Memory B cell (primary cell): ENCODE measurements around the gene TMED7.
"Not testable (repeated sequence)": the region's sequence is repeated elsewhere in the genome, so short reads cannot be mapped to it uniquely, and the experiment has no call there.

Experiments
- ATAC-seq: fragments of 150-1000 bp; cut with Tn5 transposase; 2 replicates; pipeline ENCODE4 v1.10.0; 2021; ENCODE audit warnings: low read depth, mild to moderate bottlenecking, moderate library complexity
- DNase-seq, 2 donors: peaks; one replicate each; pipeline ENCODE4 v3.0.0; 2022; ENCODE audit warnings: low spot score in 2 of 2
- H3K27ac Mint-ChIP-seq: one replicate; pipeline ENCODE4 v1.8.0; 2022; ENCODE audit warnings: mild to moderate bottlenecking, moderate library complexity, mixed read lengths
- H3K27me3 Mint-ChIP-seq: one replicate; pipeline ENCODE4 v1.8.0; 2022; ENCODE audit warnings: mixed read lengths
- H3K36me3 Mint-ChIP-seq: one replicate; pipeline ENCODE4 v1.8.0; 2022; ENCODE audit warnings: mild to moderate bottlenecking, mixed read lengths
- H3K4me1 Mint-ChIP-seq: one replicate; pipeline ENCODE4 v1.8.0; 2022; ENCODE audit warnings: mixed read lengths
- H3K4me3 Mint-ChIP-seq: one replicate; pipeline ENCODE4 v1.8.0; 2022; ENCODE audit warnings: mild to moderate bottlenecking, moderate library complexity, mixed read lengths
- H3K9me3 Mint-ChIP-seq: one replicate; pipeline ENCODE4 v1.8.0; 2022; ENCODE audit warnings: mixed read lengths

Gene TMED7

GRCh38 chr5:115625579-115626444, at the start of gene TMED7:
Gene TMED7 (minus strand): TSS chr5:115626036. CDS start chr5:115625792, 244 bp downstream.
- Mint-ChIP-seq H3K4me1 (peaks cover 12% of the 10 kb centered on the region), H3K36me3 (peaks cover 2% of the 10 kb centered on the region), H3K9me3 (no peaks in the 10 kb centered on the region), H3K27me3 (no peaks in the 10 kb centered on the region), H3K27ac (no peak within 1 kb of the TSS), H3K4me3 (no peak within 1 kb of the TSS)
- peak; percentile 88 for ATAC-seq
- peak; percentile 96 to 99 for DNase-seq

GRCh38 chr5:115674782-115675181, 48.9 kb upstream of the TMED7 start:
- not testable (repeated sequence) for H3K36me3 Mint-ChIP-seq, ATAC-seq, H3K9me3 Mint-ChIP-seq, DNase-seq, H3K27ac Mint-ChIP-seq, H3K4me3 Mint-ChIP-seq, H3K4me1 Mint-ChIP-seq, H3K27me3 Mint-ChIP-seq

- H3K9me3 Mint-ChIP-seq = peaks cover 4% of the 10 kb centered on the region
- DNase-seq (no peak), ATAC-seq (no peak)
- H3K4me1 Mint-ChIP-seq = no peaks in the 10 kb centered on the region
- peaks cover 3% of the 10 kb centered on the region for H3K27me3 Mint-ChIP-seq
- H3K36me3 Mint-ChIP-seq = no peaks in the 10 kb centered on the region
- H3K4me3 Mint-ChIP-seq = no peak overlapping the region
- no peak overlapping the region for H3K27ac Mint-ChIP-seq
Observed at GRCh38 chr5:115673596-115673995, 47.8 kb upstream of the TMED7 start.

- H3K27me3 Mint-ChIP-seq = peaks cover 6% of the 10 kb centered on the region
- H3K4me3 Mint-ChIP-seq = no peak overlapping the region
- ATAC-seq (no peak), DNase-seq (no peak)
- H3K27ac Mint-ChIP-seq = no peak overlapping the region
- H3K4me1 Mint-ChIP-seq = no peaks in the 10 kb centered on the region
- peaks cover 3% of the 10 kb centered on the region for H3K36me3 Mint-ChIP-seq
- peaks cover 8% of the 10 kb centered on the region for H3K9me3 Mint-ChIP-seq
Observed at GRCh38 chr5:115671939-115672338, 46.1 kb upstream of the TMED7 start.

- no peak overlapping the region for H3K27ac Mint-ChIP-seq
Observed at GRCh38 chr5:115666023-115666422, 40.2 kb upstream of the TMED7 start.

GRCh38 chr5:115661563-115661962, 35.7 kb upstream of the TMED7 start:
- ATAC-seq (no peak), DNase-seq (no peak)
- Mint-ChIP-seq H3K36me3 (peaks cover 2% of the 10 kb centered on the region), H3K9me3 (peaks cover 10% of the 10 kb centered on the region), H3K27me3 (peaks cover 14% of the 10 kb centered on the region), H3K27ac (no peak overlapping the region), H3K4me1 (no peaks in the 10 kb centered on the region), H3K4me3 (no peak overlapping the region)

More at GRCh38 chr5:115666023-115666422, 40.2 kb upstream of the TMED7 start:
- Mint-ChIP-seq H3K9me3 (peaks cover 14% of the 10 kb centered on the region), H3K4me1 (no peaks in the 10 kb centered on the region), H3K4me3 (no peak overlapping the region), H3K27me3 (peaks cover 11% of the 10 kb centered on the region), H3K36me3 (peaks cover 3% of the 10 kb centered on the region)
- ATAC-seq (no peak), DNase-seq (no peak)

GRCh38 chr5:115661101-115661500, 35.3 kb upstream of the TMED7 start:
- Mint-ChIP-seq H3K9me3 (peaks cover 7% of the 10 kb centered on the region), H3K4me1 (no peaks in the 10 kb centered on the region), H3K4me3 (no peak overlapping the region), H3K36me3 (peaks cover 2% of the 10 kb centered on the region), H3K27me3 (peaks cover 13% of the 10 kb centered on the region), H3K27ac (no peak overlapping the region)
- ATAC-seq (no peak), DNase-seq (no peak)

- H3K27ac Mint-ChIP-seq = no peak overlapping the region
- DNase-seq (no peak), ATAC-seq (no peak)
- H3K36me3 Mint-ChIP-seq = peaks cover 2% of the 10 kb centered on the region
- H3K9me3 Mint-ChIP-seq = peaks cover 5% of the 10 kb centered on the region
- H3K4me3 Mint-ChIP-seq = no peak overlapping the region
- H3K4me1 Mint-ChIP-seq = no peaks in the 10 kb centered on the region
- H3K27me3 Mint-ChIP-seq = peaks cover 11% of the 10 kb centered on the region
Observed at GRCh38 chr5:115657881-115658233, 32.0 kb upstream of the TMED7 start.

- Mint-ChIP-seq H3K27me3 (peaks cover 11% of the 10 kb centered on the region), H3K36me3 (peaks cover 2% of the 10 kb centered on the region)
- ATAC-seq = no peak
Observed at GRCh38 chr5:115657125-115657880, 31.5 kb upstream of the TMED7 start.

GRCh38 chr5:115656404-115656803, 30.6 kb upstream of the TMED7 start:
- Mint-ChIP-seq H3K9me3 (peaks cover 5% of the 10 kb centered on the region), H3K27ac (no peak overlapping the region), H3K4me3 (no peak overlapping the region), H3K36me3 (peaks cover 2% of the 10 kb centered on the region), H3K27me3 (peaks cover 11% of the 10 kb centered on the region), H3K4me1 (no peaks in the 10 kb centered on the region)
- no peak for DNase-seq
- no peak for ATAC-seq

More at GRCh38 chr5:115657125-115657880, 31.5 kb upstream of the TMED7 start:
- peaks cover 5% of the 10 kb centered on the region for H3K9me3 Mint-ChIP-seq
- no peaks in the 10 kb centered on the region for H3K4me1 Mint-ChIP-seq
- no peak for DNase-seq
- H3K27ac Mint-ChIP-seq = no peak overlapping the region
- H3K4me3 Mint-ChIP-seq = no peak overlapping the region

GRCh38 chr5:115655994-115656393, 30.2 kb upstream of the TMED7 start:
- H3K36me3 Mint-ChIP-seq = peaks cover 2% of the 10 kb centered on the region

GRCh38 chr5:115649541-115649940, 23.7 kb upstream of the TMED7 start:
- Mint-ChIP-seq H3K27me3 (peaks cover 10% of the 10 kb centered on the region), H3K9me3 (no peaks in the 10 kb centered on the region), H3K36me3 (no peaks in the 10 kb centered on the region), H3K4me3 (no peak overlapping the region), H3K27ac (no peak overlapping the region), H3K4me1 (no peaks in the 10 kb centered on the region)
- no peak for ATAC-seq
- no peak for DNase-seq

More at GRCh38 chr5:115655994-115656393, 30.2 kb upstream of the TMED7 start:
- Mint-ChIP-seq H3K27me3 (peaks cover 12% of the 10 kb centered on the region), H3K9me3 (peaks cover 5% of the 10 kb centered on the region), H3K4me3 (no peak overlapping the region), H3K4me1 (no peaks in the 10 kb centered on the region), H3K27ac (no peak overlapping the region)
- no peak for DNase-seq
- no peak for ATAC-seq

- no peak overlapping the region for H3K4me3 Mint-ChIP-seq
- no peaks in the 10 kb centered on the region for H3K36me3 Mint-ChIP-seq
- DNase-seq = no peak
- no peak overlapping the region for H3K27ac Mint-ChIP-seq
- H3K4me1 Mint-ChIP-seq = no peaks in the 10 kb centered on the region
- no peak for ATAC-seq
- H3K9me3 Mint-ChIP-seq = no peaks in the 10 kb centered on the region
- H3K27me3 Mint-ChIP-seq = peaks cover 14% of the 10 kb centered on the region
Observed at GRCh38 chr5:115648056-115648455, 22.2 kb upstream of the TMED7 start.

- not testable (repeated sequence) for ATAC-seq, H3K4me1 Mint-ChIP-seq, DNase-seq, H3K27ac Mint-ChIP-seq, H3K36me3 Mint-ChIP-seq, H3K4me3 Mint-ChIP-seq, H3K9me3 Mint-ChIP-seq
- H3K27me3 Mint-ChIP-seq = peaks cover 11% of the 10 kb centered on the region
Observed at GRCh38 chr5:115645386-115645785, 19.6 kb upstream of the TMED7 start.
